ENCODE results near the gene NTPCR. TPM values are rescaled to one million over a fixed set of nuclear protein-coding genes. Genes with fewer than 3 reads are reported as not detected.
A peak's percentile ranks its signal among the peaks of the same experiment; 100 is the strongest.

Gene NTPCR
- total RNA-seq, 1 donor from 2014 or later = 29.5 TPM

- H3K4me3 ChIP-seq = no peak overlapping the region
- DNase-seq (no peak), ATAC-seq (no peak)
- intact Hi-C loops (cut with DNase I) = no loop called here
- H3K4me1 ChIP-seq = no peaks in the 10 kb centered on the region
- H3K36me3 ChIP-seq = no peaks in the 10 kb centered on the region
- TF ChIP-seq CTCF (IDR thresholded peaks at IDR 0.05) = no peak
- no peaks in the 10 kb centered on the region for H3K9me3 ChIP-seq
- H3K27me3 ChIP-seq (ENCODE audit: low read depth) = no peaks in the 10 kb centered on the region
- no peak overlapping the region for H3K27ac ChIP-seq
Observed at GRCh38 chr1:232940262-232940661, 10.1 kb upstream of the NTPCR start.

- H3K4me1 ChIP-seq = no peaks in the 10 kb centered on the region
- no peaks in the 10 kb centered on the region for H3K36me3 ChIP-seq
- H3K27me3 ChIP-seq (ENCODE audit: low read depth) = no peaks in the 10 kb centered on the region
- no peaks in the 10 kb centered on the region for H3K9me3 ChIP-seq
- no peak for ATAC-seq
- H3K4me3 ChIP-seq = no peak overlapping the region
- DNase-seq = no peak
- no peak overlapping the region for H3K27ac ChIP-seq
- intact Hi-C loops (cut with DNase I) = no loop called here
- TF ChIP-seq CTCF (IDR thresholded peaks at IDR 0.05) = no peak
Observed at GRCh38 chr1:232942413-232943294, 7.8 kb upstream of the NTPCR start.

GRCh38 chr1:232943679-232944252, 6.6 kb upstream of the NTPCR start:
- H3K4me3 ChIP-seq = no peak overlapping the region
- no peak for ATAC-seq

GRCh38 chr1:232944347-232944746, 6.1 kb upstream of the NTPCR start:
- no peak for ATAC-seq
- TF ChIP-seq CTCF (IDR thresholded peaks at IDR 0.05) = no peak
- no peak for DNase-seq
- Histone ChIP-seq H3K9me3 (no peaks in the 10 kb centered on the region), H3K4me3 (no peak overlapping the region), H3K4me1 (no peaks in the 10 kb centered on the region), H3K27ac (no peak overlapping the region), H3K36me3 (no peaks in the 10 kb centered on the region), H3K27me3 (ENCODE audit: low read depth) (no peaks in the 10 kb centered on the region)
- intact Hi-C loops (cut with DNase I) = no loop called here

More at GRCh38 chr1:232943679-232944252, 6.6 kb upstream of the NTPCR start:
- no peak for DNase-seq
- Histone ChIP-seq H3K36me3 (no peaks in the 10 kb centered on the region), H3K4me1 (no peaks in the 10 kb centered on the region), H3K27ac (no peak overlapping the region), H3K9me3 (no peaks in the 10 kb centered on the region), H3K27me3 (ENCODE audit: low read depth) (no peaks in the 10 kb centered on the region)
- intact Hi-C loops (cut with DNase I) = no loop called here
- TF ChIP-seq CTCF (IDR thresholded peaks at IDR 0.05) = no peak

GRCh38 chr1:232949636-232950196, 695 bp upstream of the NTPCR start:
- H3K36me3 ChIP-seq = no peaks in the 10 kb centered on the region
- peak overlapping the region; percentile 93 for H3K4me3 ChIP-seq
- peak overlapping the region; percentile 81 for H3K27ac ChIP-seq
- H3K27me3 ChIP-seq (ENCODE audit: low read depth) = no peaks in the 10 kb centered on the region
- no peak for TF ChIP-seq CTCF (IDR thresholded peaks at IDR 0.05)
- ATAC-seq (no peak), DNase-seq (no peak)
- peaks cover 14% of the 10 kb centered on the region for H3K4me1 ChIP-seq
- intact Hi-C loops (cut with DNase I) = no loop called here
- H3K9me3 ChIP-seq = no peaks in the 10 kb centered on the region
